DLD1 (cell line): ENCODE results near the gene CYP46A1.
"Not testable (repeated sequence)": the region's sequence is repeated elsewhere in the genome, so short reads cannot be mapped to it uniquely, and the experiment has no call there.

ENCODE experiments used
- in situ Hi-C: cut with HindIII; loops from 2 replicates; pipeline ENCODE4 v1.10.0; 2017; ENCODE audit warnings: low sequenced_read_pairs

The CYP46A1 gene

DNA sequence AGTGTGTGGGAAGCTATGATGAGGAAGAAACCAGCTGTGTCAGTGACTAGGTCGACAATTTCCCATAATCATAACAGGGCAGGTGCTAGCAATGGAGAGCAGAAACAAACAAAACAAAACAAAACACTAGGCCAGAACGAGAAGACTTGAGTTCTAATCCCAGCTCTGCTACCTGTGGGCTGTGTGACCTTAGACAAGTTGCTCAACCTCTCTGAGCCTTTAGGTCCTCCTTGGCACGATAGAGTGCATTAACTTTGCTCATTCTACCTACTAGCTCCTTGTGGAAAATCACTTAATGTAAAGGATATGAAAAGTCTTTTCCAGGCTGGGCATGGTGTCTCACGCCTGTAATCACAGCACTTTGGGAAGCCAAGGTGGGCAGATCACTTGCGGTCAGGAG, 27.9 kb upstream of the CYP46A1 start:
- in situ Hi-C loops = no loop called here

DNA sequence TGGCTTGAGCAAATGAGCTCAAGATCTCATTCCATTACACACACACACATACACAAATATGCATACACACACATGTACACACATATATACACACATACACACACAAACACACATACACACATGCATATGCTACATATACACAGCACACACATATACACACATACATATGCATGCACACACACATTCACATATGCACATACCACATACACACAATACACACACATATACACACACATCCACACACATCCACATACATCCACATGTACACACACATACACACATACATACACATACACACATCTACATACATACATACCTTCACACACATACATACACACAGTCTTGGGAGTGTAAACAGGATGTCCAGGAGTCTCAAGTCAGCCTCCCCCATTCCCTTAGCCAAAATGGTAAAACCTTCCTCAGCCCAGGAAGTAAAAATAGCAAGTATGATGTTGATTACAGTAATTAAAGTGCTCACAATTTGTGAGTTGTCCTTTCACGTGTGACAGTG, 26.4 kb upstream of the CYP46A1 start:
- in situ Hi-C loops = no loop called here

DNA sequence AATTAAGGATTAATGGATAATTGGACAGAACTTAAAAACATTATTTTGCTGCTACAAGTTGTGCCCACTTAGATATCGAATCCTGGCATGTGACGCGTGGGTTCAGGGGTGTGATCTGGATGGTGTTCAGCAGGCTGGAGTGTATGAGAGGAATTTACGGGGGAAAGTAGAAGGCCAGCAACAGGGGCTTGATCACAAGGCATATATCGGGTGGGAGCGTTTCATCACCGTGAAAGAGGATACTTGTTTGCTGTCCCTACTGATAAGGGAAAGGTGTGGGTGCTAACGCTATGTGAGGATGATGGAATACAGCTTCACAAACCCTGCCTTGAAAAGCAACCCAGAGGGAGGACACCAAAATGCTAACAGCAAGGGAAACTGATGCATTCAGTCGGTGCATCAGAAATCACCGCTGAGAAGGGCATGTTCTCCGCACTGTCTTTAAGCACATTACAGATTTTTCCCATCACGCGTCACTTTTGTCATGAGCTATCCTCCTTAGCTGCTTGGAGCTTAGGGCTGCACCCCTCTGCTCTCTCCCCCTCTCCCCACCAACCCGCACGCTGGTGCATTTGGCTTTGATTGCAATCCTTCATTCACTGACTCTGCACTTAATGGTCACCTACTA, 25.8 kb upstream of the CYP46A1 start:
- in situ Hi-C loops = no loop called here

DNA sequence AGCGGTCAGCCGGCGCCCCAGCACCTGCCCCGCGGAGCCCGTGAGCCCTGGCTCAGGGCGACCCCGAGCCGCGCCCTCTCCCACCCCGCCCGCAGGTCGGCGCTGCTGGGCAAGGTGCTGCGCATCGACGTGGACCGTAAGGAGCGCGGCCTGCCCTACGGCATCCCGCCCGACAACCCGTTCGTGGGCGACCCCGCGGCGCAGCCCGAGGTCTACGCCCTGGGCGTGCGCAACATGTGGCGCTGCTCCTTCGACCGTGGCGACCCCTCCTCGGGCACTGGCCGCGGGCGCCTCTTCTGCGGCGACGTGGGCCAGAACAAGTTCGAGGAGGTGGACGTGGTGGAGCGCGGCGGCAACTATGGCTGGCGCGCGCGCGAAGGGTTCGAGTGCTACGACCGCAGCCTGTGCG, 24.8 kb upstream of the CYP46A1 start:
- in situ Hi-C loops = no loop called here

DNA sequence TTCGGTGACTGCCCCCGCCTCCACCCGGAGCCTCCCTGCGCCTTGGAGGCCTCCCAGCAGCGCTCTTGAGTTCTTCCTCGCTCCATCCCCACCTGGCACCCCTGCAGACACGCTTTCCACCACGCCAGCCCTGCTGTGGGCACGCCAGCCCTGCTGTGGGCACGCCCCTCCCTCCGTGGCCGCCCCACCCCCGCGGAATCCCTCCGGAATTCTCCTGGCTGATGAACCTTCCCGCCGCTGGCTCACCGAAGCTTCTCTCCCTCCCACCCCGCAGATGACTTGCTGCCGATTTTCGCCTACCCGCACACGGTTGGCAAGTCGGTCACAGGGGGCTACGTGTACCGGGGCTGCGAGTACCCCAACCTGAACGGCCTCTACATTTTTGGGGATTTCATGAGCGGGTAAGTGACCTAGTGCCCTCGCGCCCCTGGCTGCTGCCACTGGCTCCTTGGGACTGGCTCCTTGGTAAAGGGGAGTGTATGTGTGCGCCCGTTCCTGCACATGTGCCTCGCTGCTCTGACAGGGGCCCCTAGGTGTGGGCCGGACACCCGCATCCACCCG, 24.0 kb upstream of the CYP46A1 start:
- in situ Hi-C loops = no loop called here

DNA sequence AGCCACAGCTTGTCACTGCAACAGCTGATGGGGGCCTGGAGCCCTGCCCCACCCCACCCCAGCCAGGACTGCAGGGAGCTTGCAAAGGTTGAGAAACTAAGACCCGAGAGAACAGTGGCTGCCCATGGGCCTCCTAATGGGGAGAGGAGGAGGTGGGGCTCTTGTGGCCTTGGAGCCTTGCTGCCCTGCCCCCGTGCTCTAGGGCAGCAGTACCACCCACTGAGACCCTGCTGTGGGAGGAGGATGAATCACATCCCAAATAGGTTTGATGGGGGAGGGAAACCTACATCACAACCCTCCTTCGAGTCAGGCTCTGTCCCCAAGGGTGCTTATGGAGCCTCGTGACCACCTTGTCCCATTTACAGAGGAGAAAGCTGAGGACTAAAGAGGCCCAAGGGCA, 23.3 kb upstream of the CYP46A1 start:
- in situ Hi-C loops = no loop called here

DNA sequence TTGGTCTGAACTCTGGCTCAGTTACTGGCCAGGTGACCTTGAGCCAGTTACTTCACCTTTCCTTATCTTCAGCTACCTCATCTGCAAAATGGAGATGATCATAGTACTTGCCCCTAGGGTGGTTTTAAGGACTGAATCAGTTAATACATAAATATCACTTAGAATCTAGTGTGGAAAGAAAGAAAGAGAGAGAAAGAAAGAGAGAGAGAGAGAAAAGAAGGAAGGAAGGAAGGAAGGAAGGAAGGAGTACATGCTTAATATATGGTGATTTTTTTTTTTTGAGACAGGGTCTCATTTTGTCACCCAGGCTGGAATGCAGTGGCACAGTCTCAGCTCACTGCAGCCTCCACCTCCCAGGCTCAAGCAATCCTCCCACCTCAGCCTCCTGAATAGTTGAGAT, 22.9 kb upstream of the CYP46A1 start:
- in situ Hi-C loops = not testable (repeated sequence)

DNA sequence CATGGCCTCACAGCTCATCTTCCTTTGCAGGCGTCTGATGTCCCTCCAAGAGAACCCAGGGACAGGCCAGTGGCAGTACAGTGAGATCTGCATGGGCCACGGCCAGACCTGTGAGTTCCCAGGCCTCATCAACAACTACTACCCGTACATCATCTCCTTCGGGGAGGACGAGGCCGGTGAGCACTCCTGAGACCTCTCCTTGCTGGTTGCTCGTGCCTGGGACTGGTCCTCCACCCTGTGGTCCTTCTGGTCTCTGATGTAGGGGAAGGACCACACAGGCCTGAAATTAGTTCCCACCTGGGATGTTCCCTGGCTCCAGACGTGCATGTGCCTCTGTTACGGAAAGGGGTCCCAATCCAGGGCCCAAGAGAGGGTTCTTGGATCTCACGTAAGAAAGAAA, 21.3 kb upstream of the CYP46A1 start:
- in situ Hi-C loops = no loop called here

DNA sequence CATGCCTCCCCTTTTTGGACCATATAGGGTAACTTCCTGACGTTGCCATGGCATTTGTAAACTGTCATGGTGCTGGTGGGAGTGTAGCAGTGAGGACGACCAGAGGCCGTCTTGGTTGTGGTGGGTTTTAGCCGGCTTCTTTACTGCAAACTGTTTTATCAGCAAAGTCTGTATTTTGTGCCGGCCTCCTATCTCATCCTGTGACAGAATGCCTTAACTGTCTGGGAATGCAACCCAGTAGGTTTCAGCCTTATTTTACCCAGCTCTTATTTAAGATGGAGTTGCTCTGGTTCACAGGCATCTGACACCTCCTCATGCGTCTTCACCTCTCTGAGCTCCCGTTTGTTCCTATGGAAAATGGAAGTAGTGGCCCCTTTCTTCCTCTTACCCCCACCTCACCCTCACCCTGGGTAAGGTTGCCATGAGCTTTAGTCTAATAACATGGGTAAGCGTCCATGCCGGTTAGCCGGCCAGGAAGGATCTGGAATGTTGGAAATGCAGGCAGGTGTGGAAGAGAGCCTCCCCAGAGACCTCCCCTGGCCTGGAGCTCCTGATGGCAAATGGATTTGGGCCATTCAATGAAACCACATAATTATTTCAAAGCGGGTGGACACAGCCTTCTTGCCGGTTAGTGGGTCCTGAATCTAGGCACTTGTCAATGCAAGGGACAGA, 20.6 kb upstream of the CYP46A1 start:
- in situ Hi-C loops = no loop called here

DNA sequence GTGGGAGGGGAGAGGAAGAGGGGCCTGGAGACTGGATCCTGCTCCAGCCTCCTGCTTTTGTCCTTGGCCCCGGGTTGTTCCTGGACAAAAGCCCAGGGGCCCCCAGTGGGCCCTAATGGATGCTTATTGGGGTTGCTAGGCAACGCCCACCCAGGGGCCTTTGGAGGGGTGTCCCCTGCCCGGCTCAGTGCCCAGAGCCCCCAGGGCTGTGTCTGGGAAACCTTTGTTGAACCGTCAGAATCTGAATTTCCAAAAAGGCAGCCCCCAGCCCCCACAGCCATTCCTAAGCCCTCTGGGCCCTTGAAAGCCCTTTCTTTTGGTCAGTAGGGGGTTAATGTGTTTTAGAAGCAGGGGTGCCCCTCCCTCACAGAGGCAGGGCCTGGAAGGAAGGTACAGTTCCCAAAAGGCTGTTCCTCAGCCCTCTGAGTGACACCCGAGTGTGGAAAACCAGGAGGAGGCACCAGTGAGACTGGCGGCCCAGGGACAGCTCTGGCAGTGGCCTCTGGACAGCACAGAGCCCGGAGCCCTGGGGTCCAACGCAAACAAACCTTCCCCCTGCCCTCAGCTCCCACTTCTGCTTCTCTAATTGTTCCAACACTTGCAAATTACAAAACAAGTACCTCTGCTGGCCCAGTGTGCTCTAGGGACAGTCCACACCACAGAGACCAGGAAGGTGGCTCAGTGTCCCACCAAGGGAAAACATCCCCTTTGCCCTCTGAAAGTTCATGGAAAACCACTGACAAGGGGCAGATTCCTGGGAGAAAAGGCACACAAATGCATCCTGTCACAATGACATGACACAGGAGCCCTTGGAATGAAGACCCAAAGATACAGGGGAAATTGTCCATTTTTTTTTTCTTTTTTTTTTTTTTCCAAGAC, 19.8 kb upstream of the CYP46A1 start:
- in situ Hi-C loops = no loop called here

DNA sequence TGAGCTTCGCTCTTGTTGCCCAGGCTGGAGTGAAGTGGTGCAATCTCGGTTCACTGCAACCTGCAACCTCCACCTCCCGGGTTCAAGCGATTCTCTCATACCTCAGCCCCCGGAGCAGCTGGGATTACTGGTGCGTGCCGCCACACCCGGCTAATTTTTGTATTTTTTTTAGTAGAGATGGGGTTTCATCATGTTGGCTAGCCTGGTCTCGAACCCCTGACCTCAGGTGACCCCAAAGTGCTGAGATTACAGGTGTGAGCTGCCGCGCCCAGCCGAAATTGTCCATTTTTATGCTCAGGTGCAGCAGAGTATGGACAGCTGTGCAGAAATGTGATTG, 19.2 kb upstream of the CYP46A1 start:
- in situ Hi-C loops = no loop called here

DNA sequence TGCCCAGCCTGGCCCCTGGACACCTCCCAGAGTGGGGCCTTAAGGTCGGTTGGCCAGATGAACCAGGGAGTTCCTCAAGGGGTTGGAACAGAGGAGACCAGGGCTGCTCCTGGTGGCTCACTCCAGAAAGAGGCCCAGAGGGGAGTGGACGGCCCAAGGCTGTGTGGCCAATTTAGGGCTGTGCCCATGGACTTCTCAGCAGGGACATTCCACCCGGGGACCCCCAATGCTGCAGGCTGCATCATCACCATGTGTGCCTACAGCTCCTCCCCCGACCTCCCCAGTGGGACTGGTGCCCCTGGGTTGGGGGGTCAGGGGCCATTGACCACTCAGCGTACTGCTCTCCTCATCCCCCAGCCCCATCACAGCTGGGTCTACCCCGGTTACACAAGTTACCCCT, 17.6 kb upstream of the CYP46A1 start:
- in situ Hi-C loops = no loop called here

DNA sequence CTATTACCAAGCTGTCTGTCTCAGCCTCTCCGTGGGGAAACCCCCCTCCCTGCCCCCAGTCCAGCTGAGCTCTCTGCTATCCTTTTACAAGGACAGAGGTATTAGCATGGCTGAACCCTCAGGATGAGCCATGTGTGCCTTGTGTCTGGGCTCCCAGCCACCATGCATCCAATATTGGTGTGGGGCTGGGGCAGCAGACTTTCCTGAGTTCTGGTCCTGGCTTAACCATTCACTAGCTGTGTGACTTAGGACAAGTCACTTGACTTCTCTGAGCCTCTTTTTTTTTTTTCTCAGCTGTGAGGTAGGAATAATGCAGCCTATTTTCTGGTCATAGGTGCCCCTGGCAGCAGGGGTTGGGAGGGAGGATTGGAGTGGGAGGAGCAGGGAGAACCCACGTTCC, 17.1 kb upstream of the CYP46A1 start:
- in situ Hi-C loops = no loop called here

DNA sequence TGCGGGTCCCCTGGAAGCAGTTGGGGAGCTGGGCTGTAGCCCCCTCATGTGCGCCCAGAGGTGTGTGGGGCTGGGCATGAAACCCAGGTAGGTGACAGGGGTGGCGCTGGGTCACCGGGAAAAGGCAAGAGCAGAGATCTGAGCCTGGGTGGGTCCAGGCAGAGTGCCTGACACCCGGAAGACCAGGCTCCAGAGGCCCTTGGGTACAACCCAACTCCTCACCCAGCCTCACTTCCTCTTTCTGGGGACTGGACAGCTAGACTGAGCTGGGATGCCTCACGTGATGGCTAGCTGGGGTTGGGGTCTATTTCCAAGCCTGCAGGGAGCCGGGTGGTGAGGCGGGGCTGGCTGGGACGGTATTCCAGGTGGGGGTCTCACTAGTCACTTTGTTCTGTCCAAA, 16.3 kb upstream of the CYP46A1 start:
- in situ Hi-C loops = no loop called here

DNA sequence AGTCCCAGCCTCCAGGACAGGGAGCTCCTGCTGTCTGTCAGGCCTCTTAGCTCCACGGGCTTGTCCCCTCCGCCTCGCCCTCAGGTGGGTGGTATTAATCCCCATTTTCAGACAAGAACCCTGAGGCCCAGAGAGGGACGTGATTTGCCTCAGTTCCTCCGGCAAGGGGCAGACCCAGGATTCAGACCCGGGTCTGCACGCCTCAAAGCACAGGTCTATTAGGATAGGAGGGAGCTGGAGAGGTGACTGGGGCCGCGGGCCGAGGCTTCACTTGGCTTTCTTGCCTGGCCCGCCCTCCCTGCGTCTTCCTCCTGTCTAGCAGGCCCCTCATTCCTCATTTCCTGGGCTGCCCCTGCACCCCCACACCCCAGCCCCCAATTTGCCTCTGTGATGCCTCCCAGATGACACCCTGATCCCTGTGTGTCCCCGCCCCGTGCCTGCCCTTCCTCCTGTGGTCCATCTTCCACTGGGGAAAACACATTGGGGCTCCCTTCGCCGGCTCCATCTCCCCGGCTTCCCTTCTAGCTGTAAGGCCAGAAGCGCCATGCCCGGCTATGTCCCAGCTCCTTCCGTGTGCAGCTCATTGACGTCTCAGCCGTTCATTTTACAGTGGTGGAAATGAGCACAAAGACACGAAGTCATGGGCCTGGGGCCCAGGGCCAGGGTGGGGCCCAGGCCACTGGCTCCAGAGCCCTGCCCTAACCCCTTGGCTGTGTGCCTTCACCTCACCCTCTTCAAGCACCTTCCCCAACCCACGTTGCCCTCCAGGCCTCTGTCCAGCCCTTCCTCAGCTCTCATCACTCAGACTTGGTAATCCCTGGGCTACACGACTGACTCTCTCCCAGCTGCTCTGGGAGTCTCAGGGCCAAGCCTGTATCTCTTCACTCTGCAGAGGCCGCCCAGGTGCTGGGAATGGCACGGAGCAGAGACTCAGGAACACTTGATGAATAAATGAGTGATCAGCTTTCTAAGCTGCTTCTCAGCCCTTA, 15.5 kb upstream of the CYP46A1 start:
- in situ Hi-C loops = no loop called here

DNA sequence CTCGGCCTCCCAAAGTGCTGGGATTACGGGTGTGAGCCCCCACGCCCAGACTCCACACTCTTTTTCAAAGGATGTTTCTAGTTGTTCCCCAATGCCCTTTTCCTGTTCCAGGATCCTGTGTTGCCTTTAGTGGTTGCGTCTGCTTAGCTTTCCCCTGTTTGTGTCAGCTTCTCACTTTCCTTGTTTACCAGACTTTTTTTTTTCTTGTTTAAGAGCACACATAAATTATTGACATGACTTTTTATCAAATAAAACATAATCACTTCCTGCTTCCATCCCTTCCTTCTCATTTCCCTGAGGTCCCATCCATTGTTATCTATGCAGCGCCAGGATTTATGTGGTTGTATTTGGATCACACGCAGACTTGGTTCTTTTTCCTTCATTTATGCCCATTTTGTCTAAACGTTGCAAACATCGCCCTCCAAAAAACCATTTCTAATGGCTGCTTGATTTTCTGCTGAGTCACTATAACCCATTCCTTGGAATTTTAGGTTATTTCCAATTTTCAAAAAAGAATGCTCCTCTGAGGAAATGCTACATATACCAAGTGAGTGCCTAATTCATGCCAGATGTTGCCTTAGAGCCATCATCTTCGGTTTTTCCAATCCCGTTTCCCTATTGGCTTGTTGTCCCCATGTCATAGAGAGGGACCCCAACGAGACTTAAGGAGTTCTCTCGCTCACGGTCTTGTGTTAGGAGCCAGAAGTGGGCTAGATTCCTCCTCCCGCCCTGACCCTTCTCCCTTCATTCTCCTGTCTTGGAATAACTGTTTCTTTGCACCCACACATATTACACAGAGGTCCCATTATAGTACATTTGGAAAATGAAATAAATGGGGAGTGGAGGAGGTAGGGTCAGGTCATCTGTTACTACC, 13.5 kb upstream of the CYP46A1 start:
- in situ Hi-C loops = no loop called here

DNA sequence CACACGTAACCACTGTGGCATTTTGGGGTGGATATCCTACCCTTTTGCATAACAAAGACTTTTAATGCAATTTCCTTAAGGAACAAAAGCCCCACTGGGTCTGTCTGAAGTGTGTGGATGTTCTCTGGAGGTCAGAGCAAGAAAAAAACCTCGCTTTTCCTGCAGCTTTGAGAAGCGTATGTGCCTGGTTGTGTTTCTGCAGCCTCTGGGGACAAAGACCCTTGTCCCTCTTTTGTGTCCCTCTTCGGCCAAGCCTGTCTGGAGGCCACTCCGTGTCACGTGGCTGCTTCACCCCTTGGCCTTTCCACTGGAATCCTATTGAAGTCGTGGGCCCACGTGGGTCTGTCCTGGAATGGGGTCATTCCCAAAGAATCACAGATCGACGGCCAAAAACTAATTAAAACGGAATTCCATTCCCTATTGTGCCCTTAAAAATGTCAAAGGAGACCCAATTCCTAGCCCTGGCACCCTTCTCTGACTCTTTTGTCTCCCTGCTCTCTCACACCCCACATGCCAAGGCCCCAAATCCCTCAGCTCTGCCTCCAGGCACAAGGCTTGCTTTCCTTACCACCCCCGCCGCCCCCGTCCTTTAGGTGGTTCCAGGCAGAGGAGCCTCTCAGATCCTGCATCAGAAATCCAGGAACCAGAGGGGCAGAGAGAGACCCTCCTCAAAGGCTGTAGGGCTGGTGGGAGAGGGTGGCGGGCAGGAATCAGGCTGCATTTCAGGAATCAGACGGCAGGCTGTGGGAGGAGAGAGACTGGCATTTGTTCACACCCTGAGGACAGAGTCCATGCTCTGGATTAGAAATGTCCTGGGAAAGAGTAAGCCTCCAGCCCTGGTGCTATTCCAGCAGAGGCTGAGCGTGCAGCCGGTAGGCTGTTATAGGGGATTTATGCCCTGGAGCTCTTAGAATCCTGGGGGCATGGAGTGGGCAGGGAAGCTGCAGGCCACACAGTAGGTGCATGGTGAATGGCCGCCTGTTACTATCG, 12.6 kb upstream of the CYP46A1 start:
- in situ Hi-C loops = no loop called here
